HG03575 (cell line): ENCODE data around the gene ORM1.

Experiments used
- ATAC-seq: cut with Tn5 transposase; IDR thresholded peaks from one replicate; pipeline ENCODE4 v1.9.1; 2021; ENCODE audit not compliant: unreplicated experiment, insufficient number of reproducible peaks, low FRiP score; ENCODE audit errors: extremely low read depth

ORM1 gene

GRCh38 chr9:114370968-114371320 lies 48.0 kb downstream of the ORM1 start:
- ATAC-seq, result no peak

DNA sequence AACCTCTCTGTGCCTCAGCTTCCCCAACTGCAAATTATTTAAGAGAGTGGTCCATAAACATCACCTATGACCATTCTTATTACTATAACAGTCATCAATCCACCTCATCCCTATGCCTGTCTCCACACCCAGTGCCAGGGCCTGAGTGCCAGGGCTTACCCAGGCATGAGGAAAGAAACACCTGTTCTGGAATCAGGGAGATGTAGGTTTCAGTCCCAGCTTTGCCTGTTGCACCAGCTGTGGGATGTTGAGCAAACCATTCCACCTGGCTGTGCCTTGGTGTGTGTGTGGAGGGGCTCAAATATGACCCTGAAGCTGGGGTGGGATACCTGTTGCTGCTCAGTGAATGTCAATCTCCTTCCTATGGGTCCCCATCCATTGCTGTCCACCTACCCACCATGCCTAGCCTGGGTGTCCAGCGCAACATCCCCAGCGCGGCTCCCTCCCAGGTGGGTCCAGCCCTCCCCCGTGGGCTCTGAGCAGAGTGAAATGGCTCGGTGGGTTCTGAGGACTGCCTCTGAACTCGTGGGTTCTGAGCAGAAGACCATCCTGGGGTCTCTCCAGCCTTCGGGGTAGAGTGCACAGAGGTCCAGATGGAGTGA lies 48.5 kb downstream of the ORM1 start:
- ATAC-seq, result no peak

DNA sequence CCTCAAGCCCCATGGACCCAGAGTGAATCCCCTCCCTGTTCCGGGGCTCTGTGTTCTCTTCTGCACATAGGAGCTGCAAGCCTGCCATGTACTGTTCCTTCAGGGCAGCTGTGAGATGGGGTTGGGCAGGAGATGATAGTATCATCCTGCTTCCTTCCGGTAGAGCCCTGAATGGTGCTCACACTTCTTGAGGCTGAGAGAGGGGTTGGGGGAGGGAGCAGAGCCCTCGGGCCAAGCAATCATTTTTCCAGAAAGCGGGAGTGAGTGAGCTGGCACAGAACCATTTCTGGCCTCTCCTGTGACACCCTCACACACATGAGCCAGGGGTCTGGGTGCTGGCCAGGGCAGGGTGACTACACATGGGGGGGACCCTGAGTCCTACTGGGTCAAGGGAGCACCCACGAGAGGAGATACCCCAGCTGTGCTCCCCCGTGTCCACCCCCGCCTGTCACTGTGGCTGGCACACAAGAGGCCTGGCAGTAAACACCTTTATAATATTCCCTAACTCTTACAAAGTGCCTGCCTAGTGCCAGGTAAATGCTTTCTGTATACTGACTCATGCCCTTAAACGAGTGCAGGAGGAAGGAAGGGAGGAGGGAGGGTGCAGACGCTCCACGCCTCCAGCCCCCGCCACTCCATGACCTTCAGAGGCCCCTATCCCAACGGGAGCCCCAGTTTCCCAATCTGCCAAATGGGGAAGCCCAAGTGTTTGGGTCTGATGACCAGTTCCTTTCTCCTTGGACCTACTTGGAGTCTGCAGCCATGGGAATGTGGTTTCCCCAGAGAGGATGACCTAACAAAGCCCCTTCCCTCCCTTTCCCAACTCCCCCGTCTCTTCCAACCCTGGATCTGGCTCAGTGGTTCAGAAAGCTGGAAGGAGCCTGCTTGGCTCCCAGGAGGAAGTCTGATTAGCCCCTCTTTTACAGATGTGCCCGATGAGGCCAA lies 49.3 kb downstream of the ORM1 start:
- ATAC-seq, result no peak

GRCh38 chr9:114372921-114373448 lies 50.1 kb downstream of the ORM1 start:
- ATAC-seq, result peak; percentile 70

DNA sequence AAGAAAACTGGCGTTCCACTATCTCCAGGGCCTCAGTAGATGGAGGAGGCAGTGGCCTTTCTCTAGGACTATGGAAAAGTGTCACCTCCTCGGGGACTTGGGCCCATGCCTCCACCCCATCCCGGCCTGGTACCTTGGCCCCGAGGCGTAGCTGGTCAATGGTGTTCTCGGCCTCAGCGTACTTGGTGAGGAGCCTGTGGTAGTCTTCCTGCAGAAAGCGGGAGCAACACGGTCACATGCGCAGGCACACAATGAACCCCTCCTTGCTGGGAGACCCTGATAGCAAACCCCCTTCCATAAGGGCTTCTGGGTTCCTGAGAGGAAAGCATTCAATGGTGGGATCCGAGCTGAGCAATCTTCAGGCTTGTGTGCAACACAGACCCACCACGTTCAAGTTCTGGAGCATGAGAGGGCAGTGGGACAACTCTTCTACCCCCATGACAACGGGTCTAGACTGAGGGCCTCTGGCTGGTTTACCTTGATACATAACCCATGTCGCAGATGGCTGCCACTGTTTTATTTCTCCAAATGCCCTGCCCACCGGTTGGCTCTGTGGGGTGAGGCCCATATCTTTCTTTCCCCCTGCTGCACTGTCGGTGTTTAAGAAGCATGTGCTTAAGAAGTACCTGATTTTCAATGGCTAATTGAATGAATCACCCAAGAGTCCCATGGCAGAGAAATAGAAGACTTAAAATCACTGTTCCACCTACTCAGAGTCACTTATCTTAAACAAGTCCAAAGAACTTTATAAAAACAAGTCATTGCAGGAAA lies 51.2 kb downstream of the ORM1 start:
- no peak for ATAC-seq

DNA sequence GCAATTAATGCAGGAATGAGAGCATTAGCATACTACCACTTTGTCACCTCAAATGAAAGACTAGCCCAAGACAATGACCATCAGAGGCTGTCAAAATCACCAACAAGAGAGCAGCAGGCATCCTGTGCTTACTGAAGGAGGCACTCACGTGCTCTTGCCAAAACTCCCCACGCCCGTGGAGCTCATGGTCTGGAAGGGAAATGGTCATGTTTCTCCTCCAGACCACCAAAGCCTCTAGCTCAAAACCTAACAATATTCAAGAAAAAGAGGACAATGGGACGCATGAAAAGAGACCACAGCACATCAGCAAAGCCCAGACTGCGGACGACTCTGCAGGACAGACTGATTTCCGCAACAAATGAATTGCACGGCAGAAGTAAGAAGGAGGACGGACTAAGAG lies 52.0 kb downstream of the ORM1 start:
- no peak for ATAC-seq

GRCh38 chr9:114375386-114376175 lies 52.7 kb downstream of the ORM1 start:
- ATAC-seq, result no peak
